HepG2 (cell line): Measurements from ENCODE around the gene GHR. TPM values are rescaled to one million over a fixed set of nuclear protein-coding genes. Genes with fewer than 3 reads are reported as not detected.

ENCODE experiments used
- ATAC-seq: fragments of 200-7000 bp; cut with Tn5 transposase; 3 replicates; pipeline ENCODE4 v1.9.1; 2020; ENCODE audit warnings: mild to moderate bottlenecking, moderate library complexity
- BruUV-seq: library from RNA; stranded (reverse); fragments of 400-500 nt; replicated peaks from 2 replicates; lab custom pipeline; 2021; lab: Mats Ljungman, UMichigan
- CTCF ChIA-PET: fragments of 300-600 bp; formaldehyde crosslinking; extraction: SDS; loops from one replicate; lab custom pipeline; 2021; ENCODE audit warnings: low total read pairs, inconsistent platforms, low intra/inter-chr PET ratio; lab: Yijun Ruan, JAX
- POLR2A ChIA-PET: fragments of 350-600 bp; sonication (Branson Sonifier 250); formaldehyde crosslinking; loops from one replicate; lab custom pipeline; 2020; ENCODE audit warnings: antibody characterized with exemption, inconsistent platforms; lab: Yijun Ruan, JAX
- DNase-seq: peaks from one replicate; pipeline ENCODE4 v3.0.0-alpha.2; 2015; ENCODE audit warnings: low spot score
- FAIRE-seq: peaks from 3 replicates; lab custom pipeline; 2011; peaks lifted over from hg19 to GRCh38; lab: Jason Lieb, UNC
- H2AFZ ChIP-seq: one replicate; pipeline ENCODE4 v1.6.1; 2011; ENCODE audit warnings: low read length, inconsistent platforms
- H3K27ac ChIP-seq: fragments of 300-600 bp; 3 replicates; pipeline ENCODE4 v1.8.0; 2011; ENCODE audit warnings: mixed run types, mild to moderate bottlenecking, mixed read lengths, low read length, inconsistent platforms; ENCODE audit not compliant: insufficient read depth; ENCODE audit errors: extremely low read length
- H3K27me3 ChIP-seq, 2 experiments: fragments of 200-600 bp in 1 of 2; 2 replicates in 1 of 2; 3 replicates in 1 of 2; pipeline versions ENCODE4 v1.6.0 to v1.8.0; 2011; ENCODE audit warnings: low read length in 2 of 2, mild to moderate bottlenecking in 2 of 2, moderate library complexity in 2 of 2, inconsistent platforms in 1 of 2; ENCODE audit not compliant: insufficient read depth in 2 of 2, control insufficient read depth in 1 of 2
- H3K36me3 ChIP-seq, 2 experiments: fragments of 200-600 bp in 1 of 2; replicated peaks in 1 of 2; 2 replicates in 1 of 2; 3 replicates in 1 of 2; pipeline versions ENCODE4 v1.5.1 to v1.8.0; 2011; ENCODE audit warnings: low read length in 2 of 2, inconsistent platforms in 1 of 2; ENCODE audit not compliant: insufficient read depth in 2 of 2, control insufficient read depth in 1 of 2
- H3K4me1 ChIP-seq: 2 replicates; pipeline ENCODE4 v1.5.1; 2012; ENCODE audit warnings: low read length, inconsistent platforms; ENCODE audit not compliant: insufficient read depth
- H3K4me2 ChIP-seq: 2 replicates; pipeline ENCODE4 v1.6.0; 2011; ENCODE audit warnings: low read depth, low read length, inconsistent platforms
- H3K4me3 ChIP-seq, 3 experiments: fragments of 200-600 bp in 1 of 3; sonication (generic), shearing (Covaris generic) in 1 of 3; replicated peaks in 1 of 3; 2 replicates each; pipeline ENCODE4 v1.5.1; 2011 to 2016; ENCODE audit warnings: low read length in 3 of 3, inconsistent platforms in 2 of 3, low read depth in 2 of 3, mild to moderate bottlenecking in 2 of 3, control low read depth in 1 of 3, mixed read lengths in 1 of 3; ENCODE audit not compliant: insufficient read depth in 1 of 3
- H3K79me2 ChIP-seq: one replicate; pipeline ENCODE4 v1.6.1; 2011; ENCODE audit warnings: low read length, inconsistent platforms; ENCODE audit not compliant: insufficient read depth
- H3K9ac ChIP-seq: 2 replicates; pipeline ENCODE4 v1.6.0; 2011; ENCODE audit warnings: mild to moderate bottlenecking, low read depth, low read length, inconsistent platforms; ENCODE audit not compliant: insufficient read depth
- H3K9me3 ChIP-seq: 2 replicates; pipeline ENCODE4 v1.5.1; 2012; ENCODE audit warnings: mild to moderate bottlenecking, low read length
- H4K20me1 ChIP-seq: 2 replicates; pipeline ENCODE4 v1.6.0; 2011; ENCODE audit warnings: inconsistent platforms, mild to moderate bottlenecking, low read length, moderate library complexity; ENCODE audit not compliant: insufficient read depth
- ATF3 ChIP-seq: sonication (generic); formaldehyde crosslinking; IDR thresholded peaks from 2 replicates; pipeline ENCODE4 v1.4.0; 2020; ENCODE audit warnings: missing genetic modification reagents
- BORCS8-MEF2B ChIP-seq: sonication (generic); formaldehyde crosslinking; IDR thresholded peaks from 2 replicates; pipeline ENCODE4 v1.8.0; 2022; ENCODE audit warnings: mild to moderate bottlenecking, missing genetic modification reagents
- FOXP1 ChIP-seq, 2 experiments: fragments of 450-650 bp in 1 of 2; IDR thresholded peaks; 2 replicates each; pipeline ENCODE4 v1.6.1; 2017 to 2018; ENCODE audit warnings: antibody characterized with exemption in 1 of 2
- JUN ChIP-seq: sonication (generic); formaldehyde crosslinking; IDR thresholded peaks from 2 replicates; pipeline ENCODE4 v1.4.0; 2020; ENCODE audit warnings: mild to moderate bottlenecking, missing genetic modification reagents
- KLF9 ChIP-seq: IDR thresholded peaks from 2 replicates; pipeline ENCODE4 v1.6.1; 2016; ENCODE audit warnings: low read depth
- RBM22 ChIP-seq: fragments of 200-400 bp; formaldehyde crosslinking; optimal IDR thresholded peaks from 2 replicates; pipeline ENCODE3; 2017; ENCODE audit warnings: mild to moderate bottlenecking, low read length, moderate library complexity
- ZNF20 ChIP-seq: sonication (generic); formaldehyde crosslinking; IDR thresholded peaks from 2 replicates; pipeline ENCODE4 v1.4.0; 2020; ENCODE audit warnings: mild to moderate bottlenecking, moderate library complexity, missing genetic modification reagents
- ZNF432 ChIP-seq: sonication (generic); formaldehyde crosslinking; IDR thresholded peaks from 2 replicates; pipeline ENCODE4 v1.5.0; 2020; ENCODE audit warnings: missing genetic modification reagents, mild to moderate bottlenecking, borderline replicate concordance
- ZNF883 ChIP-seq: sonication (generic); formaldehyde crosslinking; IDR thresholded peaks from 2 replicates; pipeline ENCODE4 v1.5.1; 2020; ENCODE audit warnings: mild to moderate bottlenecking, missing genetic modification reagents; ENCODE audit errors: not compliant biosample characterization
- WGBS: methylation state at CpG from one replicate; pipeline ENCODE4 v1.1.6; 2017; ENCODE audit warnings: low lambda C conversion rate; 5-methylcytosine and 5-hydroxymethylcytosine counted together
- in situ Hi-C: cut with HindIII; loops from 2 replicates; pipeline ENCODE4 v1.10.0; 2017; ENCODE audit warnings: low pct_unique_long_range_greater_than_20kb; ENCODE audit not compliant: extremely low pct_ligation_motif_present
- intact Hi-C: fragments of 100-400 bp; cut with micrococcal nuclease; formaldehyde crosslinking; loops from one replicate; pipeline ENCODE4 v1.10.0; 2022; ENCODE audit not compliant: unreplicated experiment
- polyA plus RNA-seq, 8 experiments: library from polyadenylated mRNA; depleted of rRNA in 3 of 8; stranded (reverse) in 7 of 8; unstranded in 1 of 8; fragments of >200 nt; fragmentation: Illumina TruSeq in 4 of 8; extraction: Trizol in 4 of 8; gene quantifications; 2 replicates each; pipeline versions ENCODE4 v1.2.1 to v1.2.3, GENCODE V29; 2011 to 2016; ENCODE audit warnings: low read depth in 4 of 8, missing spikeins in 1 of 8, mixed read lengths in 1 of 8; ENCODE audit not compliant: insufficient read depth in 1 of 8
- total RNA-seq, 5 experiments: library from RNA; depleted of rRNA; stranded (reverse); fragments of >200 nt; fragmentation: Illumina TruSeq; extraction: Trizol; gene quantifications; 2 replicates each; pipeline ENCODE4 v1.2.3, GENCODE V29; 2016; ENCODE audit warnings: low read depth in 1 of 5
- TF ChIP-seq, protein P1 (sequence below): fragments of 450-650 bp; IDR thresholded peaks from 2 replicates; pipeline ENCODE4 v1.6.1; 2016
- TF ChIP-seq, protein P2 (sequence below): sonication (generic); formaldehyde crosslinking; IDR thresholded peaks from 2 replicates; pipeline ENCODE4 v1.5.0; 2020; ENCODE audit warnings: mild to moderate bottlenecking, missing genetic modification reagents
- TF ChIP-seq, protein P3 (sequence below): sonication (generic); formaldehyde crosslinking; IDR thresholded peaks from 2 replicates; pipeline ENCODE4 v1.8.1; 2023; ENCODE audit warnings: mild to moderate bottlenecking, missing genetic modification reagents

GHR gene
- total and polyA plus RNA-seq, 2 of the 13 experiments (the other 11 are each of a cell fraction or from before 2014, with no cell fraction given), result 0.07 TPM; not detected in 1

- Histone ChIP-seq H3K27me3 (0 out of 5 replicates have a peak, but pooled peaks cover 0 to 1% of the 10 kb centered on the region in 2 experiments), H3K36me3 (no peaks in the 10 kb centered on the region), H2AFZ (no peak overlapping the region), H3K9ac (no peak overlapping the region), H3K79me2 (no peaks in the 10 kb centered on the region)
- no peak for ATAC-seq
- TF ChIP-seq, protein P1, sequence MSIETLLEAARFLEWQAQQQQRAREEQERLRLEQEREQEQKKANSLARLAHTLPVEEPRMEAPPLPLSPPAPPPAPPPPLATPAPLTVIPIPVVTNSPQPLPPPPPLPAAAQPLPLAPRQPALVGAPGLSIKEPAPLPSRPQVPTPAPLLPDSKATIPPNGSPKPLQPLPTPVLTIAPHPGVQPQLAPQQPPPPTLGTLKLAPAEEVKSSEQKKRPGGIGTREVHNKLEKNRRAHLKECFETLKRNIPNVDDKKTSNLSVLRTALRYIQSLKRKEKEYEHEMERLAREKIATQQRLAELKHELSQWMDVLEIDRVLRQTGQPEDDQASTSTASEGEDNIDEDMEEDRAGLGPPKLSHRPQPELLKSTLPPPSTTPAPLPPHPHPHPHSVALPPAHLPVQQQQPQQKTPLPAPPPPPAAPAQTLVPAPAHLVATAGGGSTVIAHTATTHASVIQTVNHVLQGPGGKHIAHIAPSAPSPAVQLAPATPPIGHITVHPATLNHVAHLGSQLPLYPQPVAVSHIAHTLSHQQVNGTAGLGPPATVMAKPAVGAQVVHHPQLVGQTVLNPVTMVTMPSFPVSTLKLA, result peak; percentile 23; the same call in 1 of the 2 replicates
- TF ChIP-seq ATF3, result no peak
- TF ChIP-seq, all 625 proteins: peak for 1
- ChIA-PET POLR2A (no interaction called here), CTCF (no interaction called here)
- DNase-seq, result no peak
- in situ Hi-C loops, result no loop called here
- no peak for FAIRE-seq
- Histone ChIP-seq H3K4me2 (no peak overlapping the region), H3K4me3 (no peak overlapping the region), H4K20me1 (no peaks in the 10 kb centered on the region), H3K4me1 (no peaks in the 10 kb centered on the region), H3K27ac (no peak overlapping the region), H3K9me3 (no peaks in the 10 kb centered on the region)
- no TSS peak for BruUV-seq
- intact Hi-C loops, result no loop called here
- 1% methylated on average over 4 of the region's 4 CpGs for WGBS
Measured at GRCh38 chr5:42689391-42689790, 266.2 kb downstream of the GHR start.

DNA sequence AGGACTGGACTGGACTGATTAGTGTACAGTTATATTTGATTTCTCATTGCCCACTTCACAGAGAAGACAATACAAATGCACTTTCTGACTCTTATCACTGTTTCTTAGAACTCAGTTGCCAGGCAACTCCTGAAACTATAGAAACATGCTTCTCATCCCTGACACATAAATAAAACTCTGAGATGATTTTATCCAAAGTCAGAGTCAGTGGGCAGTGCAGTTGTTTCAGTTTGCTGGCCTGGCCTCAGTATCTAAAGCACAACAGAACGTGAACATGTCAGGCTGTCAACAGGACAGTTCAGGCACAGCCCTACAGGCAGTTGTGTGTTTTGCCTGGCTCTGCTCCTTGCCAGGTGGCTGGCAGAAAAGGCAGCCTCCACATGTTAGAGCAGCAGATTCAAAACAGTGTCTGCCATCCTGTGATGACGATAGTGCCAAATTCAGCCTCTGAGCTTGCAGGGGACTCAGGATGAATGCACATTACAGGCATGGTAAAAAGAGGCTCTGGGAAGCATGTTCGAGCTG lies 268.2 kb downstream of the GHR start:
- no peak overlapping the region for H3K4me3 ChIP-seq
- H3K79me2 ChIP-seq, result no peaks in the 10 kb centered on the region
- peaks cover 4% of the 10 kb centered on the region; the same call in 1 of the 2 replicates for H3K4me1 ChIP-seq
- ATAC-seq, result no peak; the same call in 2 of the 3 replicates
- WGBS, result 0% methylated on average over 2 of the region's 3 CpGs
- no peaks in the 10 kb centered on the region for H3K9me3 ChIP-seq
- no TSS peak for BruUV-seq
- ChIA-PET POLR2A (no interaction called here), CTCF (no interaction called here)
- H3K36me3 ChIP-seq, result no peaks in the 10 kb centered on the region
- no peak overlapping the region for H3K9ac ChIP-seq
- FAIRE-seq, result no peak
- no peak overlapping the region for H2AFZ ChIP-seq
- H4K20me1 ChIP-seq, result no peaks in the 10 kb centered on the region
- 0 out of 5 replicates have a peak, but pooled peaks cover 0 to 1% of the 10 kb centered on the region in 2 experiments for H3K27me3 ChIP-seq
- no peak overlapping the region for H3K4me2 ChIP-seq
- in situ Hi-C loops, result no loop called here
- no peak for DNase-seq
- intact Hi-C loops, result no loop called here
- H3K27ac ChIP-seq, result no peak overlapping the region
- TF ChIP-seq RBM22 (no peak), KLF9 (CRISPR knock-in tag) (no peak), JUN (no peak), ZNF883 (no peak), ZNF432 (CRISPR knock-in tag) (no peak), FOXP1 (IDR thresholded peaks at IDR 0.05) (no peak), FOXP1 (CRISPR knock-in tag; IDR thresholded peaks at IDR 0.05) (no peak), ZNF20 (CRISPR knock-in tag) (no peak), BORCS8-MEF2B (CRISPR knock-in tag) (no peak)
- TF ChIP-seq, protein P2, sequence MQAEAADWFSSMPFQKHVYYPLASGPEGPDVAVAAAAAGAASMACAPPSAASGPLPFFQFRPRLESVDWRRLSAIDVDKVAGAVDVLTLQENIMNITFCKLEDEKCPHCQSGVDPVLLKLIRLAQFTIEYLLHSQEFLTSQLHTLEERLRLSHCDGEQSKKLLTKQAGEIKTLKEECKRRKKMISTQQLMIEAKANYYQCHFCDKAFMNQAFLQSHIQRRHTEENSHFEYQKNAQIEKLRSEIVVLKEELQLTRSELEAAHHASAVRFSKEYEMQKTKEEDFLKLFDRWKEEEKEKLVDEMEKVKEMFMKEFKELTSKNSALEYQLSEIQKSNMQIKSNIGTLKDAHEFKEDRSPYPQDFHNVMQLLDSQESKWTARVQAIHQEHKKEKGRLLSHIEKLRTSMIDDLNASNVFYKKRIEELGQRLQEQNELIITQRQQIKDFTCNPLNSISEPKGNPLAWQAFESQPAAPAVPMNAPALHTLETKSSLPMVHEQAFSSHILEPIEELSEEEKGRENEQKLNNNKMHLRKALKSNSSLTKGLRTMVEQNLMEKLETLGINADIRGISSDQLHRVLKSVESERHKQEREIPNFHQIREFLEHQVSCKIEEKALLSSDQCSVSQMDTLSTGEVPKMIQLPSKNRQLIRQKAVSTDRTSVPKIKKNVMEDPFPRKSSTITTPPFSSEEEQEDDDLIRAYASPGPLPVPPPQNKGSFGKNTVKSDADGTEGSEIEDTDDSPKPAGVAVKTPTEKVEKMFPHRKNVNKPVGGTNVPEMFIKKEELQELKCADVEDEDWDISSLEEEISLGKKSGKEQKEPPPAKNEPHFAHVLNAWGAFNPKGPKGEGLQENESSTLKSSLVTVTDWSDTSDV (CRISPR knock-in tag), result no peak
- TF ChIP-seq, protein P3, sequence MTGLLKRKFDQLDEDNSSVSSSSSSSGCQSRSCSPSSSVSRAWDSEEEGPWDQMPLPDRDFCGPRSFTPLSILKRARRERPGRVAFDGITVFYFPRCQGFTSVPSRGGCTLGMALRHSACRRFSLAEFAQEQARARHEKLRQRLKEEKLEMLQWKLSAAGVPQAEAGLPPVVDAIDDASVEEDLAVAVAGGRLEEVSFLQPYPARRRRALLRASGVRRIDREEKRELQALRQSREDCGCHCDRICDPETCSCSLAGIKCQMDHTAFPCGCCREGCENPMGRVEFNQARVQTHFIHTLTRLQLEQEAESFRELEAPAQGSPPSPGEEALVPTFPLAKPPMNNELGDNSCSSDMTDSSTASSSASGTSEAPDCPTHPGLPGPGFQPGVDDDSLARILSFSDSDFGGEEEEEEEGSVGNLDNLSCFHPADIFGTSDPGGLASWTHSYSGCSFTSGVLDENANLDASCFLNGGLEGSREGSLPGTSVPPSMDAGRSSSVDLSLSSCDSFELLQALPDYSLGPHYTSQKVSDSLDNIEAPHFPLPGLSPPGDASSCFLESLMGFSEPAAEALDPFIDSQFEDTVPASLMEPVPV (CRISPR knock-in tag), result no peak
